HG03060 (cell line): ENCODE measurements around the gene SLC16A8.
"Not testable (repeated sequence)": the region's sequence is repeated elsewhere in the genome, so short reads cannot be mapped to it uniquely, and the experiment has no call there.

ENCODE experiments used
- ATAC-seq: cut with Tn5 transposase; IDR thresholded peaks from one replicate; pipeline ENCODE4 v1.9.1; 2021; ENCODE audit warnings: low read depth, moderate number of reproducible peaks; ENCODE audit not compliant: unreplicated experiment

The SLC16A8 gene, protein sequence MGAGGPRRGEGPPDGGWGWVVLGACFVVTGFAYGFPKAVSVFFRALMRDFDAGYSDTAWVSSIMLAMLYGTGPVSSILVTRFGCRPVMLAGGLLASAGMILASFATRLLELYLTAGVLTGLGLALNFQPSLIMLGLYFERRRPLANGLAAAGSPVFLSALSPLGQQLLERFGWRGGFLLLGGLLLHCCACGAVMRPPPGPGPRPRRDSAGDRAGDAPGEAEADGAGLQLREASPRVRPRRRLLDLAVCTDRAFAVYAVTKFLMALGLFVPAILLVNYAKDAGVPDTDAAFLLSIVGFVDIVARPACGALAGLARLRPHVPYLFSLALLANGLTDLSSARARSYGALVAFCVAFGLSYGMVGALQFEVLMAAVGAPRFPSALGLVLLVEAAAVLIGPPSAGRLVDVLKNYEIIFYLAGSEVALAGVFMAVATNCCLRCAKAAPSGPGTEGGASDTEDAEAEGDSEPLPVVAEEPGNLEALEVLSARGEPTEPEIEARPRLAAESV

DNA sequence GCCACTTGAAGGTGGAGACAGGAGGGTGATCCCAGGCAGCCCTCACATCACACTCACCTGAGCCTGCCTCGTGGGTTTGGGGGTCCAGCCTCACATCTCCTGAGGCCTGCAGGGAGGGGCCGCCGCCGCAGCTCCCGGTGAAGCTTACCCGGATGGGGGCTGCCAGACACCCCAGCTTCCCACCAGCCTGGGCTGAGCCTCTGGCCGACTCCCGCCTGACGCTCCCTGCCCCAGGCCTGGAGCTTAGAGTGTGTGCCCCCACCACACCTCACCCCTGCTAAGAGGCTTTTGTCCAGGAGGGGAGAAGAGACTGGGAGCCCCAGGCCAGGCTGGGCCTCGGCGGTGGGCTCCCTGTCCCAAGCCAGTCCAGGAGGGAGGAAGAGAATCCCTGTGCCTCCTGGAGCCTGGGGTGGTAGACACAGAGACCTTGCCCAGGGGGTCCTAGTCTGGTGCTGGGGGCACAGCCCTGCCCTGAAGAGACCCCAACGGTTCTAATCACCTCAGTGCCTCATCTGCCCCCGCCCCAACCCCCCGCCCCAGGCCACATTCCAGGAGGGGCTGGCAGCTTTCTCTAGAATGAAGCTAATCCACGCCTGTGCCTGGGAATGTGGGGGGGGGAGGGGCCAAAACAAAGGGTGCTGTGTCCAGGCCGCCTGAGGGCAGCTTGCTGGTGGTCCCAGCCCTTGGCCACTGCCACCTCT, at the start of gene SLC16A8:
TSS of gene SLC16A8 (minus strand) at position 254 of the 701 bp plus-strand sequence. CDS start 1,311 bp downstream, outside the sequence.
- ATAC-seq: no peak

DNA sequence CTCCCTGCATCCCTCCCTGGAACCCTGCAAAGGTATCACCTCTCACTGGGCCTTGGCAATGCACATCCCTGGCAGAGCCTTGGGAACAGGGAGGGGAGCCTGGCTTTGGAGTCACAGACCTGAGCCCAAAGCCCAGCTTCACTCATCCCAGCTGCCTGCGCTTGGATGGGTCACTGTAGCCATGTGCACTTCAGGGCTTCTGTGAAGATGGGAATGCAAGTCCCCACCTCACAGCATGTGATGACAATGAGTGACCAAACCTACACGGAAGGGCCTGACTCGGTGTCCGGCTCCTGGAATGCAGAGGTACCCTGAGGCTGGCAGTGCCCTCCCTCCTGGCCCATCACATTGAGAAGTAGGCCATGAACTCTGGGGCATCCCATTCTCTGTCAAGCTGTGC, 49.3 kb upstream of the SLC16A8 start:
- no peak for ATAC-seq

DNA sequence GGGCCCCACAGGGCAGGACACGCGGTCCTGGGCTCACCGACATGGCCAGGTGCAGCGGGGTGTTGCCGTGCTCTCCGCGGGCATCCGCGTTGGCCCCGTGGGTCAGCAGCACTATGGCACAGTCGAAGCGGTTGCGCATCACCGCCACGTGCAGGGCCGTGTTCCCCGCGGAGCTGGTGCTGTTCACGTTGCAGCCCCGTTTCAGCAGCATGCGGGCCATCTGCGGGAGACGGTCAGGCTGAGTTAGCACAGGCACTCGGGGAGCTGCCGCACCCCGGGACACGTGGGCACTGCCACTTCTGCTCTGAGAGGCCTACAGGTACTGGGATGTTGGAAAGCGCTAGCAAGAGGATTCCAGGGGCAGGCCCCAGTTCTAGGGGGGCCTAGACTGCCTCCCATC, 48.8 kb upstream of the SLC16A8 start:
- no peak for ATAC-seq

DNA sequence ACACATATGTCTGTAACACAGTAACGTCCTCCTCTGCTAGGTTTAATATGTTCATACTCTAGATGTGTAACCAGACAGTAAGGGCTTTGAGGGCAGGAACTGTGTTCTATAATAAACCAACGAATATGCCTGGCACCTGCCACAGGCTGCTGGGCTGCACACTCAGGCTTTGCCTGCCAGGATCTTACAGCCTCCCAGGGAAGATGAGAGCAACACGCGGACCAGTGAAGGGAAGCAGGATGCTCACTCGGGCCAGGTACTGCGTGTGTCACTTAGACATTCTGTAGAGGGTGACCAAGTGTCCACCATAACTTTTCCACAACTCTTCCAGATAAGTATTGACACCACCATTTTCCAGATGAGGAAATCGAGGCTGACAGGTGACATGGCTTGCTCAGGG, 48.2 kb upstream of the SLC16A8 start:
- ATAC-seq: no peak

GRCh38 chr22:38131399-38131798, 47.4 kb upstream of the SLC16A8 start:
- ATAC-seq: no peak

GRCh38 chr22:38129856-38130255, 45.9 kb upstream of the SLC16A8 start:
- no peak for ATAC-seq

- no peak for ATAC-seq
Observed at GRCh38 chr22:38129021-38129420, 45.0 kb upstream of the SLC16A8 start.

- no peak for ATAC-seq
Observed at GRCh38 chr22:38127869-38128268, 43.9 kb upstream of the SLC16A8 start.

GRCh38 chr22:38126928-38127668, 43.1 kb upstream of the SLC16A8 start:
- ATAC-seq: no peak

DNA sequence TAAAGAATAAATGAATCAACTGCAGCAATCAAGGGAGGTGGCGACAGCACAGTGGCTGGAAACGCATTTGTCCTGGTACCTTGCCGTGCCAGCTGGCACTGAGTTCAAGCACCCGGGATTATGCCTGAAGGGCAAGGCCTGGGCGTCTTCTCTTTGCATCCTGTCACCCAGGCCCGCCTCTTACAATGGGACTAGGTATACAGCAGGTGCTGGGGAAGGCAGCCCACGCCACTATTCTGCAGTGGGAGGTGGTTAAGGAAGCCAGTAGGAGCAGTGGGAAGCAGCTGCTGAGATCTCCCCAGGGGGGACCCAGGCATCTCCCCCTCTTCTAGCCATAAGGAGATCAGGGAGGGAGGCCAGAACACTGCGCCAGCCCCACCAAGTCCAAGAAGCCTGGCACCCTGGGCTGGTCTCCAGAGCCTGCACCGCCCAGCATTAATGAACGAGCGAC, 41.8 kb upstream of the SLC16A8 start:
- no peak for ATAC-seq

DNA sequence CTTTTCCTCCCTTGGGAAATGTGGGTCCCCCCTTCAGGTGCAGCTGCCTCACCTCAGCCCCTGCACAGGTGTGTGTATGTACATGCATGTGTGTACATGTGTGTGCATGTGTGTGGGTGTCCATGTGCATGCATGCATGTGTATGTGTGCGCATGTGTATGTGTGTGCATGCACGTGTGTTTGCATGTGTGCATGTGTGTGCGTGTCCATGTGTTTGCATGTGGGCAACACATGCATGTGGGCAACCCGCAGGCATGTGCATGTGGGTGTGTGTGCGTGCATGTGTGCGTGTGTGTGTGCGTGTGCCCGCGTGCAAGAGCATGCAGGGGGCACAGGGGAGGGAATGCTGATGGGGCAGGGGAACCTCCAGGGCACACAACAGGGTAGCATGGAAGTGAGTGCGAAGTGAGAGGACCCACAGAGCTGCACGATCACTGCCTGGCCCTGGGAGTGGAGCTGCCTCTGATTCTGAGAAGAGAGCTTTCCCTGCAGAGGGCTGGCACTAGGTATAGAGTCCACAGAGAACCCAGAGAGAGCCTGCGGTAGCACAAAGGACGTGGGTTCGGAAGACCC, 41.1 kb upstream of the SLC16A8 start:
- ATAC-seq: no peak

- ATAC-seq: no peak
Observed at GRCh38 chr22:38124236-38124974, 40.4 kb upstream of the SLC16A8 start.

- no peak for ATAC-seq
Observed at GRCh38 chr22:38122616-38123015, 38.6 kb upstream of the SLC16A8 start.

DNA sequence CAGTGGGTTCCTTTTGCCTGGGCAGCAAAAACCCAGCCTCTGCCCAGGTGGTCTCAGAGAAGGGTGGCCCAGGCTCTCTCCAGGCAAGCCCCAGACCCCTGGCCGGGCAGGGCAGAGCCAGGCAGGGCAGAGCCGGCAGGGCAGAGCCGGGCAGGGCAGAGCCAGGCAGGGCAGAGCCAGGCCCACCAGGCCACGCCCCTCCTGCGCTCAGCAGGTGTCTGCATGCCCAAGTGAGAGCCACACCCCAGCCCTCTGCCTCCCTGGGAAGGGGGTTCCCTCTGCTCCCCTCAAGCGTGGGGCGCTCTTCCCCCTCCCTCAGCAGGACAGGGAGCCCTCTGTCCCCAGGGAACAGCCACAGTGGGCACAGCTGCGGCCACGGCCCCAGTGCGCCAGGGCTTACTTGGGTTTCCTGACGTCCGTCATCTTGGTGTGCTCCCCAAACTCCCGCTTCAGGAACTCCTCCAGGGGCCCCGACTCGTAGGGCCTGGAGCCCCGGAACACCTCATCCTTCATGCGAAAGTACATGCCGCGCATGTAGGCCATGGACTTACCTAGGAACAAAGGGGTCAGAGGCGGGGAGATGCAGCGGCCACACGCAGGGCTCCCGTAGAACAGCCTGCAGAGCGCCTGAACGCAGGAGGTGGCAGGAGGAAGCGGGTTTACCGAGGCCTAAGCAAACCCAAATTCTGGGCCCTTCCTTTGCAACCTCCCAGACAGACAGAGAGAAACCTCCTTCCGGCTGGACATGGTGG, 36.6 kb upstream of the SLC16A8 start:
- ATAC-seq: no peak

DNA sequence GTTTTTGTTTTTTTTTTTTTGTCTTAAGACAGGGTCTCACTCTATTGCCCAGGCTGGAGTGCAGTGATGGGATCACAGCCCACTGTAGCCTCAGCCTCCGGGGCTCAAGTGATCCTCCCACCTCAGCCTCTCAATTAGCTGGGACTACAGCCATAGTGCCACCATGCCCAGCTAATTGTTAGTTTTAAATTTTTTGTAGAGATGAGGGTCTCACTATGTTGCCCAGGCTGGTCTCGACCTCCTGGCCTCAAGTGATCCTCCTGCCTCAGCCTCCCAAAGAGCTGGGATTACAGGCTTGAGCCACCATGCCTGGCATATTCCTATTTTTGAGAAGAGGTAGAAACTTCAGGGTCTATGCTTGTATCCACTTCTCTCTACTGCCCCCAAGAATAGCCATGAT, 34.8 kb upstream of the SLC16A8 start:
- not testable (repeated sequence) for ATAC-seq

GRCh38 chr22:38118182-38118581, 34.2 kb upstream of the SLC16A8 start:
- no peak for ATAC-seq

- not testable (repeated sequence) for ATAC-seq
Observed at GRCh38 chr22:38117556-38117955, 33.6 kb upstream of the SLC16A8 start.

DNA sequence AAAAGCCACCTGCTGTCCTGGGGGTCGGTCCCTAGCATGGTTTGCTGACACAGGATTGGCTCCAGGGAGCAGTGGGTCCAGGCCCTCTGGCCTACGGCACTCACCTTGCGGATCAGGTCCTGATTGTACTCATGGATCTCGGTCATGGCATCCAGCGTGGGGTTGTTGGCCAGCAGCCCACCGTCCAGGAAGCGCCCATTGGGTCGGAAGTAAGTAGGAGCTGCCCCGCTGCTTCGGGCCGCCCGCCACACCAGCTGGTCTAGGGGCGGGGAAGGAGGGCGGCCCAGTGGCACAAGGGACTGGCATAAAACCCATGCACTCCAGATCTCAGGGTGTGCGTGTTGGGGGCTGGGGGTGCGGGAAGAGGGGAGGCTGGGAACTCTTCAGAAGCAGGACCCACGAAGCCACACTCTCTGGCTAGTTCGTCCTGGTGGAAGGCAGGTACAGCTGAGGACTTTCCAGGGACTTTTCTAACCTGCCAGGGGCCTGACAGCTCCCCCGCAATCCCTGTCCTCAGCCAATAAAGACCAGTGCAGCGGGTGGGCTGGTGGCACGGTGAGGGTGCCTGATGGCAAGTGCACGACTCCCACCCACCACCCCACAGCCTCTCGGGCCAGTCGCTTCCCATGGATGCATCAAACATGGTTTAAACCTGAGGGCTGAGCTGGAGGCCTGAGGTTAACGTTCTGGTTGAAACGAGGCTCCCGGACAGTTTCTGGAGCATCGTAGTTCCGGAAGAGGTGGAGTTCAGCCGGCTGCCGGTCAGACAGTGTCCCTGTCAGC, 31.6 kb upstream of the SLC16A8 start:
- no peak for ATAC-seq
